ENCODE results near the gene ADTRP.
A peak's percentile ranks its signal among the peaks of the same experiment; 100 is the strongest.

The ADTRP gene

GRCh38 chr6:11732036-11732631 is 46.5 kb downstream of the ADTRP start:
- FAIRE-seq (peak; percentile 89), DNase-seq (ENCODE audit: extremely low spot score, insufficient read length, low read depth) (peak; percentile 58)

GRCh38 chr6:11731423-11731822 is 47.2 kb downstream of the ADTRP start:
- FAIRE-seq (no peak), DNase-seq (ENCODE audit: extremely low spot score, insufficient read length, low read depth) (no peak)

- no peak for FAIRE-seq
These were observed 48.0 kb downstream of the ADTRP start for GRCh38 chr6:11730641-11731040.

GRCh38 chr6:11729076-11729475 is 49.5 kb downstream of the ADTRP start:
- no peak for DNase-seq (ENCODE audit: extremely low spot score, insufficient read length, low read depth)
- FAIRE-seq, result no peak

More at GRCh38 chr6:11730641-11731040, 48.0 kb downstream of the ADTRP start:
- DNase-seq (ENCODE audit: extremely low spot score, insufficient read length, low read depth), result no peak

GRCh38 chr6:11727998-11728961 is 50.3 kb downstream of the ADTRP start:
- DNase-seq (ENCODE audit: extremely low spot score, insufficient read length, low read depth), result no peak
- no peak for FAIRE-seq

GRCh38 chr6:11727346-11727997 is 51.1 kb downstream of the ADTRP start:
- FAIRE-seq (no peak), DNase-seq (ENCODE audit: extremely low spot score, insufficient read length, low read depth) (no peak)

GRCh38 chr6:11724286-11724685 is 54.3 kb downstream of the ADTRP start:
- FAIRE-seq (no peak), DNase-seq (ENCODE audit: extremely low spot score, insufficient read length, low read depth) (no peak)

GRCh38 chr6:11722805-11723631 is 55.6 kb downstream of the ADTRP start:
- FAIRE-seq (peak; percentile 83), DNase-seq (ENCODE audit: extremely low spot score, insufficient read length, low read depth) (no peak)

GRCh38 chr6:11722220-11722619 is 56.4 kb downstream of the ADTRP start:
- FAIRE-seq (peak; percentile 70), DNase-seq (ENCODE audit: extremely low spot score, insufficient read length, low read depth) (no peak)

GRCh38 chr6:11718463-11718862 is 60.1 kb downstream of the ADTRP start:
- DNase-seq (ENCODE audit: extremely low spot score, insufficient read length, low read depth) (no peak), FAIRE-seq (no peak)

- FAIRE-seq, result no peak
- DNase-seq (ENCODE audit: extremely low spot score, insufficient read length, low read depth), result no peak
These were observed 60.6 kb downstream of the ADTRP start for GRCh38 chr6:11718031-11718430.

GRCh38 chr6:11714798-11715285 is 63.8 kb downstream of the ADTRP start:
- no peak for DNase-seq (ENCODE audit: extremely low spot score, insufficient read length, low read depth)
- no peak for FAIRE-seq

GRCh38 chr6:11714116-11714797 is 64.3 kb downstream of the ADTRP start:
- peak; percentile 81 for FAIRE-seq

GRCh38 chr6:11712760-11713159 is 65.8 kb downstream of the ADTRP start:
- FAIRE-seq (peak; percentile 80), DNase-seq (ENCODE audit: extremely low spot score, insufficient read length, low read depth) (no peak)

More at GRCh38 chr6:11714116-11714797, 64.3 kb downstream of the ADTRP start:
- no peak for DNase-seq (ENCODE audit: extremely low spot score, insufficient read length, low read depth)

GRCh38 chr6:11711984-11712711 is 66.5 kb downstream of the ADTRP start:
- DNase-seq (ENCODE audit: extremely low spot score, insufficient read length, low read depth), result no peak
- FAIRE-seq, result peak; percentile 73

GRCh38 chr6:11711003-11711983 is 67.3 kb downstream of the ADTRP start:
- FAIRE-seq, result peak; percentile 67
- peak; percentile 48 for DNase-seq (ENCODE audit: extremely low spot score, insufficient read length, low read depth)

GRCh38 chr6:11710311-11710761 is 68.3 kb downstream of the ADTRP start:
- DNase-seq (ENCODE audit: extremely low spot score, insufficient read length, low read depth) (no peak), FAIRE-seq (no peak)

All from GM18507 (cell line).